Measurements from ENCODE around the gene TACC2. TPM values are rescaled to one million over a fixed set of nuclear protein-coding genes. Genes with fewer than 3 reads are reported as not detected.

Gene TACC2
- total RNA-seq, 2 experiments from 2014 or later: not detected

- no TSS peak for BruUV-seq (replicated peaks)
- TF ChIP-seq CTCF (conservative IDR thresholded peaks at IDR 0.05; ENCODE audit: low read length) (no peak), EZH2phosphoT487 (IDR thresholded peaks at IDR 0.05; ENCODE audit: borderline replicate concordance, low read depth, low read length) (no peak)
- intact Hi-C loops (cut with micrococcal nuclease; ENCODE audit: unreplicated experiment): no loop called here
Observed at GRCh38 chr10:121942749-121943416, 46.1 kb upstream of the TACC2 start.

GRCh38 chr10:121947343-121948330, 41.3 kb upstream of the TACC2 start:
- ChIA-PET POLR2A (interaction anchor here (0.5 to 1.2 kb wide), 2 partner anchors 11 to 1126 kb away, joined by 3 to 4 read pairs; no protein-coding TSS in a partner anchor), CTCF (ENCODE audit: unreplicated experiment) (no interaction called here)
- intact Hi-C loops (cut with micrococcal nuclease; ENCODE audit: unreplicated experiment): no loop called here
- Histone ChIP-seq H3K9me3 (ENCODE audit: low read length) (no peaks in the 10 kb centered on the region), H3K36me3 (ENCODE audit: insufficient read depth, low read length) (no peaks in the 10 kb centered on the region), H3K4me1 (ENCODE audit: insufficient read depth, low read length, poor library complexity, severe bottlenecking) (no peaks in the 10 kb centered on the region), H3K4me3 (ENCODE audit: low read depth, low read length, poor library complexity, severe bottlenecking) (no peak overlapping the region), H2AFZ (ENCODE audit: low read length) (no peak overlapping the region), H3K4me2 (ENCODE audit: low read length) (no peak overlapping the region), H3K27ac (ENCODE audit: low read depth, low read length, poor library complexity, severe bottlenecking) (no peak overlapping the region), H3K9me2 (ENCODE audit: insufficient read depth, low read length) (no peaks in the 10 kb centered on the region), H3K79me2 (ENCODE audit: insufficient read depth, low read depth, low read length) (no peaks in the 10 kb centered on the region), H4K20me1 (ENCODE audit: insufficient read depth, low read length) (no peaks in the 10 kb centered on the region)
- DNase-seq (ENCODE audit: low spot score): no peak
- BruUV-seq (replicated peaks): no TSS peak
- no peak for TF ChIP-seq CTCF (conservative IDR thresholded peaks at IDR 0.05; ENCODE audit: low read length)
- TF ChIP-seq EZH2phosphoT487 (IDR thresholded peaks at IDR 0.05; ENCODE audit: borderline replicate concordance, low read depth, low read length): no peak

More at GRCh38 chr10:121942749-121943416, 46.1 kb upstream of the TACC2 start:
- no peak overlapping the region for H3K4me3 ChIP-seq (ENCODE audit: low read depth, low read length, poor library complexity, severe bottlenecking)
- no peak overlapping the region for H2AFZ ChIP-seq (ENCODE audit: low read length)
- H3K4me2 ChIP-seq (ENCODE audit: low read length): no peak overlapping the region
- no peak for DNase-seq (ENCODE audit: low spot score)
- H3K4me1 ChIP-seq (ENCODE audit: insufficient read depth, low read length, poor library complexity, severe bottlenecking): no peaks in the 10 kb centered on the region
- ChIA-PET CTCF (ENCODE audit: unreplicated experiment) (no interaction called here), POLR2A (no interaction called here)
- no peaks in the 10 kb centered on the region for H4K20me1 ChIP-seq (ENCODE audit: insufficient read depth, low read length)
- H3K9me3 ChIP-seq (ENCODE audit: low read length): no peaks in the 10 kb centered on the region
- no peaks in the 10 kb centered on the region for H3K79me2 ChIP-seq (ENCODE audit: insufficient read depth, low read depth, low read length)
- H3K36me3 ChIP-seq (ENCODE audit: insufficient read depth, low read length): no peaks in the 10 kb centered on the region
- H3K27ac ChIP-seq (ENCODE audit: low read depth, low read length, poor library complexity, severe bottlenecking): no peak overlapping the region
- H3K9me2 ChIP-seq (ENCODE audit: insufficient read depth, low read length): no peaks in the 10 kb centered on the region

All from OCI-LY7 (cell line).